H1 (cell line): ENCODE measurements around the gene MTCH1. TPM values are rescaled to one million over a fixed set of nuclear protein-coding genes. Genes with fewer than 3 reads are reported as not detected.

Experiments
- SP4 ChIP-seq: IDR thresholded peaks from 2 replicates; pipeline ENCODE4 v1.6.1; 2012; ENCODE audit warnings: low read length, inconsistent platforms
- polyA plus RNA-seq, 7 experiments: library from polyadenylated mRNA; depleted of rRNA in 3 of 7; stranded (reverse) in 5 of 7; unstranded in 2 of 7; fragments of >200 nt in 5 of 7; fragments of 200-250 nt in 2 of 7; gene quantifications; 1 replicate in 5 of 7; 2 replicates in 1 of 7; 4 replicates in 1 of 7; pipeline versions ENCODE4 v1.2.1 to v1.2.3, GENCODE V29; 2011 to 2013; ENCODE audit warnings: missing spikeins in 2 of 7, mixed read lengths in 2 of 7
- total RNA-seq: library from RNA; stranded (reverse); fragmentation: NEBNext Ultra II Directional; extraction: Animal tissue kit (Norgen Biotek cat#: 25700); gene quantifications from 2 replicates; pipeline ENCODE4 v1.2.1, GENCODE V29; 2021

The MTCH1 gene
- total and polyA plus RNA-seq, 2 of the 8 experiments (the other 6 are each of a cell fraction or from before 2014, with no cell fraction given), result 169 to 214 TPM

- TF ChIP-seq SP4, result no peak
These were observed 56.8 kb downstream of the MTCH1 start (continued) for GRCh38 chr6:36929152-36929551.
